Parathyroid adenoma (tissue), 2 donors: ENCODE data around the gene KIF17.

Source experiments
- H2AFZ ChIP-seq: fragments of 300-600 bp; sonication (generic); one replicate; pipeline ENCODE4 v1.7.0; 2017; ENCODE audit warnings: antibody characterized with exemption, mild to moderate bottlenecking
- H3K27ac ChIP-seq: fragments of 300-600 bp; sonication (generic); one replicate; pipeline ENCODE4 v1.7.0; 2017
- H3K27me3 ChIP-seq: fragments of 300-600 bp; sonication (generic); one replicate; pipeline ENCODE4 v1.7.0; 2017; ENCODE audit warnings: low read length; ENCODE audit not compliant: control insufficient read depth, insufficient read depth
- H3K36me3 ChIP-seq: fragments of 300-600 bp; sonication (generic); one replicate; pipeline ENCODE4 v1.7.0; 2017; ENCODE audit warnings: low read length; ENCODE audit not compliant: control insufficient read depth, insufficient read depth
- H3K4me1 ChIP-seq: fragments of 300-600 bp; sonication (generic); one replicate; pipeline ENCODE4 v1.7.0; 2017; ENCODE audit warnings: control low read depth
- H3K4me2 ChIP-seq: fragments of 300-600 bp; sonication (generic); one replicate; pipeline ENCODE4 v1.7.0; 2017; ENCODE audit warnings: low read length
- H3K4me3 ChIP-seq: fragments of 300-600 bp; sonication (generic); one replicate; pipeline ENCODE4 v1.7.0; 2017; ENCODE audit warnings: low read depth, low read length
- H3K79me2 ChIP-seq: fragments of 300-600 bp; sonication (generic); one replicate; pipeline ENCODE4 v1.7.0; 2017; ENCODE audit warnings: control low read depth
- H3K9ac ChIP-seq: fragments of 300-600 bp; sonication (generic); one replicate; pipeline ENCODE4 v1.7.0; 2017; ENCODE audit warnings: mild to moderate bottlenecking
- H3K9me3 ChIP-seq: fragments of 300-600 bp; sonication (generic); one replicate; pipeline ENCODE4 v1.7.0; 2017; ENCODE audit warnings: low read length; ENCODE audit not compliant: control insufficient read depth
- TF ChIP-seq, protein P1 (sequence below): fragments of 300-600 bp; sonication (generic); IDR thresholded peaks from one replicate; pipeline ENCODE4 v1.7.0; 2017; ENCODE audit warnings: antibody characterized with exemption, mild to moderate bottlenecking
- donor health status: primary hyperparathyroidism.

The KIF17 gene

GRCh38 chr1:20624709-20625108 is 93.1 kb downstream of the KIF17 start:
- Histone ChIP-seq H2AFZ (no peak overlapping the region), H3K4me2 (no peak overlapping the region), H3K4me1 (no peaks in the 10 kb centered on the region), H3K27me3 (no peaks in the 10 kb centered on the region), H3K79me2 (no peaks in the 10 kb centered on the region), H3K9ac (no peak overlapping the region), H3K36me3 (no peaks in the 10 kb centered on the region), H3K27ac (no peak overlapping the region), H3K9me3 (no peaks in the 10 kb centered on the region), H3K4me3 (no peak overlapping the region)
- TF ChIP-seq, protein P1, sequence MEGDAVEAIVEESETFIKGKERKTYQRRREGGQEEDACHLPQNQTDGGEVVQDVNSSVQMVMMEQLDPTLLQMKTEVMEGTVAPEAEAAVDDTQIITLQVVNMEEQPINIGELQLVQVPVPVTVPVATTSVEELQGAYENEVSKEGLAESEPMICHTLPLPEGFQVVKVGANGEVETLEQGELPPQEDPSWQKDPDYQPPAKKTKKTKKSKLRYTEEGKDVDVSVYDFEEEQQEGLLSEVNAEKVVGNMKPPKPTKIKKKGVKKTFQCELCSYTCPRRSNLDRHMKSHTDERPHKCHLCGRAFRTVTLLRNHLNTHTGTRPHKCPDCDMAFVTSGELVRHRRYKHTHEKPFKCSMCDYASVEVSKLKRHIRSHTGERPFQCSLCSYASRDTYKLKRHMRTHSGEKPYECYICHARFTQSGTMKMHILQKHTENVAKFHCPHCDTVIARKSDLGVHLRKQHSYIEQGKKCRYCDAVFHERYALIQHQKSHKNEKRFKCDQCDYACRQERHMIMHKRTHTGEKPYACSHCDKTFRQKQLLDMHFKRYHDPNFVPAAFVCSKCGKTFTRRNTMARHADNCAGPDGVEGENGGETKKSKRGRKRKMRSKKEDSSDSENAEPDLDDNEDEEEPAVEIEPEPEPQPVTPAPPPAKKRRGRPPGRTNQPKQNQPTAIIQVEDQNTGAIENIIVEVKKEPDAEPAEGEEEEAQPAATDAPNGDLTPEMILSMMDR: no peak

DNA sequence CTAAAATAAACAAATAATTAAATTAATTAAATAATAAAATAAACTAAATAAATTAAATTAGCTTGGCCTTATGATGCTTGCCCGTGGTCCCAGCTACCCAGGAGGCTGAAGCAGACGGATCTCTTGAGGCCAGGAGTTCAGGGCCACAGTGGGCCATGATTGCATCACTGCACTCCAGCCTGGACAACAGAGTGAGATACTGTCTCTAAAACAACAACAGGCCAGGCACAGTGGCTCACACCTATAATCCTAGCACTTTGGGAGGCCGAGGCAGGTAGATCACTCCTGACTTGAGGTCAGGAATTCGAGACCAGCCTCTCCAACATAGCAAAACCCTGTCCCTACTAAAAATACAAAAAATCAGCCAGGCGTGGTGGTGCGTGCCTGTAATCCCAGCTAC is 96.8 kb downstream of the KIF17 start:
- H3K27ac ChIP-seq: no peak overlapping the region
- H3K4me1 ChIP-seq: no peaks in the 10 kb centered on the region
- TF ChIP-seq, protein P1: no peak

DNA sequence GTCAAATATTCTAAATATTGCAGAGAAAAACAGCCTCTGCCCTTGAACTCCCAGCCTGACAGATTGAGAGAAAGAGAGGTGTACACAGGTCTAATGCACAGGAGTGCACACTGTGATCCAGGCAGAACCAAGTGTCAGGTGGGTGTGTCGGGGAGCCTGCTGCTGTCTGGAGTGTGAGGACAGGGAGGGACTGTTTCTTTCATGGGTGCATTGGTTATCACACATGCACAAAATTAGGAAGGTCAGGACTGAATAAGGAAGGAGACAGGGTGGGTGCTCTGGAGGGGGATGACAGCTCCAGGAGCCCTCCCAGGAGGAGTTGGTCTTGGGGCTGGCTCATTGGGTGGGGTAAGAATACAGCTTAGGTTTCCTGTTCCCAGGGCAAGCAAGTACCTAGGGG is 97.8 kb downstream of the KIF17 start:
- H2AFZ ChIP-seq: no peak overlapping the region
- TF ChIP-seq, protein P1: no peak
- H3K27ac ChIP-seq: no peak overlapping the region
- no peaks in the 10 kb centered on the region for H3K9me3 ChIP-seq
- no peak overlapping the region for H3K4me3 ChIP-seq
- no peak overlapping the region for H3K9ac ChIP-seq
- no peaks in the 10 kb centered on the region for H3K79me2 ChIP-seq
- no peak overlapping the region for H3K4me2 ChIP-seq
- no peaks in the 10 kb centered on the region for H3K27me3 ChIP-seq
- no peaks in the 10 kb centered on the region for H3K36me3 ChIP-seq
- no peaks in the 10 kb centered on the region for H3K4me1 ChIP-seq

More for the DNA sequence above, 96.8 kb downstream of the KIF17 start:
- Histone ChIP-seq H3K4me2 (no peak overlapping the region), H3K79me2 (no peaks in the 10 kb centered on the region), H3K9me3 (no peaks in the 10 kb centered on the region), H2AFZ (no peak overlapping the region), H3K27me3 (no peaks in the 10 kb centered on the region), H3K9ac (no peak overlapping the region), H3K36me3 (no peaks in the 10 kb centered on the region), H3K4me3 (no peak overlapping the region)

GRCh38 chr1:20618550-20618949 is 99.3 kb downstream of the KIF17 start:
- no peaks in the 10 kb centered on the region for H3K9me3 ChIP-seq
- H3K27me3 ChIP-seq: no peaks in the 10 kb centered on the region
- no peaks in the 10 kb centered on the region for H3K36me3 ChIP-seq
- H3K4me1 ChIP-seq: peaks cover 5% of the 10 kb centered on the region
- peak overlapping the region; percentile 57 for H3K27ac ChIP-seq
- no peak overlapping the region for H2AFZ ChIP-seq
- no peak overlapping the region for H3K4me2 ChIP-seq
- H3K4me3 ChIP-seq: no peak overlapping the region
- no peak overlapping the region for H3K9ac ChIP-seq
- H3K79me2 ChIP-seq: no peaks in the 10 kb centered on the region
- TF ChIP-seq, protein P1: no peak

DNA sequence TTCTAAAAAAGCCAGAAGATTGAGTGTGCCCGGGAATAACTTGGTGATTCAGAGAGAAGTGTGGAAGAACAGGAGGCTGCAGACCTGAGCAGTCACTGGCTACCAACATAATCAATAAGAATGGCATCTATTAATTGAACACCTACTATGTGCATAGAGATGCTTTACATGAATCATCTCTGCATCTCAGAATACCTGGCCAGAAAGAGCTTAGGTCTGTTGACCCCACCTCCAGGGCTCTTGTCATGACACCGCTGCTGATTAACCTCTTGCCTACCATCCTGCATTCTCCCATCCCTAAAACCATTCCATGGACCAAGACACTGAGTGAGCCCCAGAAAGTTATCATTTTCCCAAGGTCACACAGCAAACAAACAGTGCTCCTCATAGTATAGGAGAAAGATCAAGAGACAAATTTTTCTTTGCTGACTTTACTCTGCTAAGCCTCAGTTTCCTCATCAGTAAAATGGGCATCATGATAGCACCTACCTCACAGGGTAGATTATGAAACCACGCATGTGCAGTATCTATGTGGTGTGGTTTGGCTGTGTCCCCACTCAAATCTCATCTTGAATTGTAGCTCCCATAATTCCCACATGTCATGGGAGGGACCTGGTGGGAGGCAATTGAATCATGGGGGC is 100.8 kb downstream of the KIF17 start:
- Histone ChIP-seq H3K27ac (peak overlapping the region; percentile 49), H3K4me1 (peaks cover 6% of the 10 kb centered on the region), H3K4me2 (no peak overlapping the region), H2AFZ (peak overlapping the region; percentile 74), H3K4me3 (no peak overlapping the region), H3K36me3 (no peaks in the 10 kb centered on the region), H3K9me3 (no peaks in the 10 kb centered on the region), H3K27me3 (no peaks in the 10 kb centered on the region), H3K9ac (no peak overlapping the region), H3K79me2 (no peaks in the 10 kb centered on the region)
- TF ChIP-seq, protein P1: no peak
